BJ (cell line): ENCODE data around the gene AGAP1. TPM values are rescaled to one million over a fixed set of nuclear protein-coding genes. Genes with fewer than 3 reads are reported as not detected.

Experiments used
- CTCF ChIA-PET: fragments of 350-600 bp; formaldehyde crosslinking; extraction: SDS; loops from one replicate; lab custom pipeline; 2021; ENCODE audit warnings: antibody characterized with exemption, inconsistent platforms; lab: Yijun Ruan, JAX
- POLR2A ChIA-PET: fragments of 300-600 bp; sonication (Branson Sonifier 250); formaldehyde crosslinking; extraction: SDS; loops from one replicate; lab custom pipeline; 2021; ENCODE audit warnings: antibody characterized with exemption; lab: Charles Lee
- DNase-seq: peaks from one replicate; pipeline ENCODE4 v3.0.0-alpha.2; 2011; ENCODE audit warnings: low read depth
- H3K27me3 ChIP-seq: 2 replicates; pipeline ENCODE4 v1.6.0; 2011; ENCODE audit warnings: low read length; ENCODE audit not compliant: control insufficient read depth, insufficient read depth
- H3K36me3 ChIP-seq: 2 replicates; pipeline ENCODE4 v1.5.1; 2011; ENCODE audit warnings: low read length; ENCODE audit not compliant: control insufficient read depth, insufficient read depth
- H3K4me3 ChIP-seq: 2 replicates; pipeline ENCODE4 v1.5.1; 2011; ENCODE audit warnings: low read depth, mild to moderate bottlenecking, control low read depth, low read length
- CTCF ChIP-seq: IDR thresholded peaks from 2 replicates; pipeline ENCODE4 v1.5.1; 2011; ENCODE audit warnings: low read depth, mild to moderate bottlenecking, control low read depth, inconsistent platforms, low read length, moderate library complexity; ENCODE audit not compliant: insufficient read depth
- polyA plus RNA-seq: library from polyadenylated mRNA; depleted of rRNA; stranded (reverse); fragments of >200 nt; gene quantifications from 2 replicates; pipeline ENCODE4 v1.2.3, GENCODE V29; 2011

Gene AGAP1
- polyA plus RNA-seq, 1 experiment = 14.9 TPM

GRCh38 chr2:235672720-235673119, 178.9 kb downstream of the AGAP1 start:
- POLR2A ChIA-PET = no interaction called here
- H3K4me3 ChIP-seq = no peak overlapping the region
- no peaks in the 10 kb centered on the region for H3K27me3 ChIP-seq
- DNase-seq = no peak
- no peaks in the 10 kb centered on the region for H3K36me3 ChIP-seq
- TF ChIP-seq CTCF = no peak
- CTCF ChIA-PET = interaction anchor here (1.1 to 10.4 kb wide), 3 partner anchors 18 to 77 kb away, joined by 3 to 120 read pairs (median 3); no protein-coding TSS in a partner anchor

GRCh38 chr2:235674146-235674545, 180.3 kb downstream of the AGAP1 start:
- DNase-seq = no peak
- CTCF ChIA-PET = interaction anchor here (0.6 to 10.4 kb wide), 2 partner anchors 79 to 164 kb away, joined by 4 to 120 read pairs; no protein-coding TSS in a partner anchor
- H3K4me3 ChIP-seq = no peak overlapping the region
- H3K27me3 ChIP-seq = no peaks in the 10 kb centered on the region
- no peaks in the 10 kb centered on the region for H3K36me3 ChIP-seq
- POLR2A ChIA-PET = no interaction called here
- TF ChIP-seq CTCF = no peak

- DNase-seq = no peak
- ChIA-PET CTCF (interaction anchor here (10.4 kb wide), 1 partner anchor 79 kb away, joined by 120 read pairs; no protein-coding TSS in a partner anchor), POLR2A (no interaction called here)
- Histone ChIP-seq H3K4me3 (no peak overlapping the region), H3K27me3 (no peaks in the 10 kb centered on the region), H3K36me3 (no peaks in the 10 kb centered on the region)
- no peak for TF ChIP-seq CTCF
Observed at GRCh38 chr2:235674812-235675211, 181.0 kb downstream of the AGAP1 start.

GRCh38 chr2:235675678-235676535, 182.1 kb downstream of the AGAP1 start:
- H3K36me3 ChIP-seq = no peaks in the 10 kb centered on the region
- TF ChIP-seq CTCF = no peak
- POLR2A ChIA-PET = no interaction called here
- no peaks in the 10 kb centered on the region for H3K27me3 ChIP-seq
- no peak overlapping the region for H3K4me3 ChIP-seq
- CTCF ChIA-PET = interaction anchor here (0.7 to 10.4 kb wide), 7 partner anchors 9 to 105 kb away, joined by 3 to 120 read pairs (median 4); no protein-coding TSS in a partner anchor
- no peak for DNase-seq

GRCh38 chr2:235676536-235676799, 182.6 kb downstream of the AGAP1 start:
- no peak for DNase-seq
- no peaks in the 10 kb centered on the region for H3K36me3 ChIP-seq
- POLR2A ChIA-PET = no interaction called here

More at GRCh38 chr2:235676536-235676799, 182.6 kb downstream of the AGAP1 start:
- no peak for TF ChIP-seq CTCF
- Histone ChIP-seq H3K27me3 (no peaks in the 10 kb centered on the region), H3K4me3 (no peak overlapping the region)
- CTCF ChIA-PET = interaction anchor here (0.7 to 10.4 kb wide), 5 partner anchors 9 to 106 kb away, joined by 3 to 120 read pairs (median 6); no protein-coding TSS in a partner anchor
